Cardiac septum (tissue), 1 donor: Measurements from ENCODE around the gene PNPLA5. TPM values are rescaled to one million over a fixed set of nuclear protein-coding genes. Genes with fewer than 3 reads are reported as not detected.
A peak's percentile ranks its signal among the peaks of the same experiment; 100 is the strongest.

Source experiments
- DNase-seq: peaks from one replicate; pipeline ENCODE4 v3.0.0-alpha.2; 2020; ENCODE audit warnings: low spot score
- intact Hi-C: fragments of 100-400 bp; cut with DNase I; formaldehyde crosslinking; loops from one replicate; pipeline ENCODE4 v1.14.0; 2022
- total RNA-seq: library from RNA; stranded (reverse); fragmentation: NEBNext Ultra II Directional; extraction: Animal tissue kit (Norgen Biotek cat#: 25700); gene quantifications from one replicate; pipeline ENCODE4 v1.2.1, GENCODE V29; 2021
- donor health status: DM: no; HTN: no; CAD: no.

The PNPLA5 gene
- total RNA-seq, 1 donor from 2014 or later = not detected

GRCh38 chr22:43829904-43830851 is 61.6 kb downstream of the PNPLA5 start:
- intact Hi-C loops = loop anchor here (10.0 kb wide), 1 partner anchor 445 kb away; no protein-coding TSS in a partner anchor
- DNase-seq = peak; percentile 85

Other genes starting within 250 kb of the PNPLA5 start
- 1.3 TPM for gene EFCAB6, start 79.7 kb downstream of the PNPLA5 start, total RNA-seq
- gene SULT4A1, start 29.5 kb downstream of the PNPLA5 start, total RNA-seq = 0.13 TPM
- gene PNPLA3, start 31.8 kb upstream of the PNPLA5 start, total RNA-seq = 0.32 TPM
- gene SAMM50, start 63.4 kb upstream of the PNPLA5 start, total RNA-seq = 51.0 TPM
- 98.1 TPM for gene PARVB, start 132.3 kb upstream of the PNPLA5 start, total RNA-seq